ENCODE measurements around the gene NCOA5. TPM values are rescaled to one million over a fixed set of nuclear protein-coding genes. Genes with fewer than 3 reads are reported as not detected.

NCOA5 gene
- total and polyA plus RNA-seq, 2 experiments from 2014 or later, result 8.4 to 22.8 TPM

DNA sequence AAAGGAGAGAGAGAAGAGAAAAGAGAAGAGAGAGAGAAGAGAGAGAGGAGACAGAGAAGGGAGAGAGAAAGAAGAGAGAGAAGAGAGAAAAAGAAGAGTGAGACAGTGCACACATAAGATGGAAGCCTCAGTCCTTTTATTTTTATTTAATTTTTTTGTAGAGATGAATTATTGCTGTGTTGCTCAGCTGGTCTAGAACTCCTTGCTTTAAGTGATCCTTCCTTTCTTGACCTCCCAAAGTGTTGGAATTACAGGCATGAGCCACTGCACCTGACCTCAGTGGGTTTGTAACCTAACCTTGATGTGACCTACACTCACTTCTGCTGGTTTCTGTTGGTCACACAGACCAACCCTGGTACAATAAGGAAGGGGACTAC lies 22.1 kb upstream of the NCOA5 start (continued):
- TF ChIP-seq CTCF (conservative IDR thresholded peaks at IDR 0.05; ENCODE audit: low read depth in 2 of 2) (no peak), JUNB (IDR thresholded peaks at IDR 0.05; ENCODE audit: unreplicated experiment) (no peak), ZNF331 (CRISPR knock-in tag; IDR thresholded peaks at IDR 0.05; ENCODE audit: low read depth) (no peak), STAT1 (IDR thresholded peaks at IDR 0.05; ENCODE audit: unreplicated experiment) (no peak), CREB1 (CRISPR knock-in tag; IDR thresholded peaks at IDR 0.05; ENCODE audit: low read depth) (no peak), ZNF462 (CRISPR knock-in tag; IDR thresholded peaks at IDR 0.05) (no peak), POLR2AphosphoS5 (IDR thresholded peaks at IDR 0.05; ENCODE audit: low read depth) (no peak), EZH2 (IDR thresholded peaks at IDR 0.05; ENCODE audit: low read depth, unreplicated experiment) (no peak), EZH2phosphoT487 (IDR thresholded peaks at IDR 0.05; ENCODE audit: unreplicated experiment) (no peak)
